Fibroblast of pulmonary artery (primary cell): ENCODE results near the gene RSPH10B2.
"Not testable (repeated sequence)": the region's sequence is repeated elsewhere in the genome, so short reads cannot be mapped to it uniquely, and the experiment has no call there.

Experiments
- DNase-seq: peaks from one replicate; pipeline ENCODE4 v3.0.0-alpha.2; 2010; ENCODE audit warnings: low read depth
- H3K4me3 ChIP-seq: replicated peaks from 2 replicates; pipeline ENCODE4 v1.5.1; 2011; ENCODE audit warnings: low read depth, mild to moderate bottlenecking, control low read depth, low read length, moderate library complexity
- TF ChIP-seq, protein P1 (sequence below): IDR thresholded peaks from 2 replicates; pipeline ENCODE4 v1.5.1; 2011; ENCODE audit warnings: mild to moderate bottlenecking, control low read depth, low read length, inconsistent platforms; ENCODE audit errors: missing control alignments

RSPH10B2 gene

DNA sequence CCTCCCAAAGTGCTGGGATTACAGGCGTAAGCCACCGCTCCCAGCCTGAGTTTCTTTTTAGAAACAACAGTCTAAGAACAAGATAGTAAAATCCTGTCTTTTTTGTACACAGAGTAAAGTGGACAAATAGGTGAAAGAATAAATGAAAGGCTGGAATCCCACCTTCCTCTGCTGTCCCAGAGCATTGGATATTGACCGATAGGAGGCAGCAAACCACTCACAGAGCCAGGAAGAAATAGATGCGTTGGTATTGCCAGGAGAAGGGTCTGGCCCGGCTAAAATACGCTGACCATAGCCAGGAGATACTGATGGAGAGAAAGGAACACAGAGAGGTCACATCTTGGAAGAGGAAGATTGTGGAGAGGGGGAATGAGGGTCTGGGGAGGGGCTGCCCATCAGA lies 35.8 kb upstream of the RSPH10B2 start:
- H3K4me3 ChIP-seq = no peak overlapping the region
- TF ChIP-seq, protein P1, sequence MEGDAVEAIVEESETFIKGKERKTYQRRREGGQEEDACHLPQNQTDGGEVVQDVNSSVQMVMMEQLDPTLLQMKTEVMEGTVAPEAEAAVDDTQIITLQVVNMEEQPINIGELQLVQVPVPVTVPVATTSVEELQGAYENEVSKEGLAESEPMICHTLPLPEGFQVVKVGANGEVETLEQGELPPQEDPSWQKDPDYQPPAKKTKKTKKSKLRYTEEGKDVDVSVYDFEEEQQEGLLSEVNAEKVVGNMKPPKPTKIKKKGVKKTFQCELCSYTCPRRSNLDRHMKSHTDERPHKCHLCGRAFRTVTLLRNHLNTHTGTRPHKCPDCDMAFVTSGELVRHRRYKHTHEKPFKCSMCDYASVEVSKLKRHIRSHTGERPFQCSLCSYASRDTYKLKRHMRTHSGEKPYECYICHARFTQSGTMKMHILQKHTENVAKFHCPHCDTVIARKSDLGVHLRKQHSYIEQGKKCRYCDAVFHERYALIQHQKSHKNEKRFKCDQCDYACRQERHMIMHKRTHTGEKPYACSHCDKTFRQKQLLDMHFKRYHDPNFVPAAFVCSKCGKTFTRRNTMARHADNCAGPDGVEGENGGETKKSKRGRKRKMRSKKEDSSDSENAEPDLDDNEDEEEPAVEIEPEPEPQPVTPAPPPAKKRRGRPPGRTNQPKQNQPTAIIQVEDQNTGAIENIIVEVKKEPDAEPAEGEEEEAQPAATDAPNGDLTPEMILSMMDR = no peak
- no peak for DNase-seq

DNA sequence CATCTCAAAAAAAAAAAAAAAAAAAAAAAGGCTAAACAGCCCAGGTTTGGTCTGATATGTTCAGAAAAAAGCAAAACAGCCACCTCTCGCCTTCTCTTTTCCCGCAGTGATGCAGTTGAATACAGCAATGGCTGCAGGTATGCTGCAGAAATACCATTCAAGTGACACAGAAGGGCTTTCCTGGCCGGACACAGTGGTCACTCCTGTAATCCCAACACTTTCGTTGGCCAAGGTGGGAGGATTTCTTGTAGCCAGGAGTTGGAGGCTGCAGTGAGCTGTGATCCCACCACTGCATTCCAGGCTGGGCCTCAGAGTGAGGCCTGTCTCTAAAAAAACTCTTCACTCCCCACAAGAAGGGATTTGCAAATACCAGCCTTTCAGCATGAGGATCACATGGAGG lies 29.6 kb upstream of the RSPH10B2 start:
- not testable (repeated sequence) for DNase-seq, H3K4me3 ChIP-seq

DNA sequence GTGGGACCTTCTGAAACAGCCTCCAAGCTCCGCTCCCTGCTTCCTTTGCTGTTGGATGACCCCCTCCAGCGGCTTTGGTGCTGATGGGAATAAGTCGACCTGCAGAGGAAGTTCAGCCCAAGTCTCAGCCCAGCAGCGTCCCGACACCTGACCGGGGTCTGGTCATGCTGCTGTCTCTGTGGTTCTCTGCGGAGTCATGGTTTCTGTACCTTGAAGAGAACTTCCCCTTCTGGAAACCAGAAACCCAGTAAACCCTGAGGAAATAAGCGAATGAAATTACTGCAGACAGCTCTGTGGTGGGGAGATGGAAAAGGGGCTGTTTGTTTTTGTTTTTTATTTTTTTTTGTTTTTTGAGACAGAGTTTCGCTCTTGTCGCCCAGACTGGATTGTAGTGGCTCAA lies 28.9 kb upstream of the RSPH10B2 start:
- TF ChIP-seq, protein P1 = no peak
- no peak overlapping the region for H3K4me3 ChIP-seq
- DNase-seq = no peak

DNA sequence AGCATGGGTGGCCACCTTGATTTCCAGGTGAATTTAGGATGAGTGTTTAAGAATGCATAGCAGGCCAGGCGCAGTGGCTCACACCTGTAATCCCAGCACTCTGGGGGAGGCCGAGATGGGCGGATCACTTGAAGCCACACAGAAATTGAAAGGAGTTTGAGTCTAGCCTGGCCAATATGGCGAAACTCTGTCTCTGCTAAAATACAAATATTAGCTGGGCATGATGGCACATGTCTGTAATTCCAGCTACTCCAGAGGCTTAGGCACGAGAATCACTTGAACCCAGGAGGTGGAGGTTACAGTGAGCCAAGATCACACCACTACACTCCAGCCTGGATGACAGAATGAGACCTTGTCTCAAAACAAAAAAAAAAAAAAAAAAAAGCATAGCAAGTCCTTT lies 27.6 kb upstream of the RSPH10B2 start:
- not testable (repeated sequence) for H3K4me3 ChIP-seq, DNase-seq

DNA sequence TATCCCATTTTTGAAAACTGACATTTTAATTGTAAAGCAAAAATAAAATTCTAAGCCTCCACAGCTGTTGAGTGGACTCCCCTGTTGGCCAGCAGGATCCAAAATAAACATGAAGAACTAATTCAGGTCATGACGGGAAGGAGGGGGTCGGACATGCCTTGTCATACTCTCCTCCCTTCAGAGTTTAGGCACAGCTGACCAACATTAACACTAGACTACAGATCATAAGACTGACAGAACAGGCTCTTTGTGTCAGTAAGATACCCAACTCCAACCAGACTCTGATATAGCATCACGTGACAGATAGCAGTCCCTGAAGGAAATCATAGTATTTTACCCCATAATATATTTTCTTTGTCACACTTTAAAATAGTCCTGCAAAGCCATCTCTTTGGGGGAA lies 26.2 kb upstream of the RSPH10B2 start:
- no peak for DNase-seq
- TF ChIP-seq, protein P1 = no peak
- no peak overlapping the region for H3K4me3 ChIP-seq

DNA sequence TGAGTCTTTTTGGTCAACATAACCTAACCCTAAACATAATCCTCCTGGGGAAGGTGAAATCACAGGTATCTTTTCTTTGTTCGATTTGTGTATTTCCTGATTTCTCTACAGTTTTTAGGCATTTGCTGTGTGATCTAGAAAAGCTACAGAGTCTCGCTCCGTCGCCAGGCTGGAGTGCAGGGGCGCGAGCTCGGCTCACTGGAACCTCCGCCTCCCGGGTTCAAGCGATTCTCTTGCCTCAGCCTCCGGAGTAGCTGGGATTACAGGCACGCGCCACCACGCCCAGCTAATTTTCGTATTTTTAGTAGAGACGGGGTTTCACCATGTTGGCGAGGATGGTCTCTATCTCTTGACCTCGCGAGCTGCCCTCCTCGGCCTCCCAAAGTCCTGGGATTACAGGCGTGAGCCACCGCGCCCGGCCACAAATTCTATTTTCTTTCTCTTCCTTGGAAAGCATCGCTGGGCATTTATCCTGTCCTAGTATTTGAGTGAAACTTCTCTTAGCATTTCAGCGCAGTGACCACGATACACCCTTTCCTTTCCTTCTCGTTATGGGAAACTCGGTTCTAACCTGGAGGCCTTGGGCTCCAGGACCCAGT lies 24.9 kb upstream of the RSPH10B2 start:
- H3K4me3 ChIP-seq = peak overlapping the region; percentile 79
- DNase-seq = not testable (repeated sequence)

DNA sequence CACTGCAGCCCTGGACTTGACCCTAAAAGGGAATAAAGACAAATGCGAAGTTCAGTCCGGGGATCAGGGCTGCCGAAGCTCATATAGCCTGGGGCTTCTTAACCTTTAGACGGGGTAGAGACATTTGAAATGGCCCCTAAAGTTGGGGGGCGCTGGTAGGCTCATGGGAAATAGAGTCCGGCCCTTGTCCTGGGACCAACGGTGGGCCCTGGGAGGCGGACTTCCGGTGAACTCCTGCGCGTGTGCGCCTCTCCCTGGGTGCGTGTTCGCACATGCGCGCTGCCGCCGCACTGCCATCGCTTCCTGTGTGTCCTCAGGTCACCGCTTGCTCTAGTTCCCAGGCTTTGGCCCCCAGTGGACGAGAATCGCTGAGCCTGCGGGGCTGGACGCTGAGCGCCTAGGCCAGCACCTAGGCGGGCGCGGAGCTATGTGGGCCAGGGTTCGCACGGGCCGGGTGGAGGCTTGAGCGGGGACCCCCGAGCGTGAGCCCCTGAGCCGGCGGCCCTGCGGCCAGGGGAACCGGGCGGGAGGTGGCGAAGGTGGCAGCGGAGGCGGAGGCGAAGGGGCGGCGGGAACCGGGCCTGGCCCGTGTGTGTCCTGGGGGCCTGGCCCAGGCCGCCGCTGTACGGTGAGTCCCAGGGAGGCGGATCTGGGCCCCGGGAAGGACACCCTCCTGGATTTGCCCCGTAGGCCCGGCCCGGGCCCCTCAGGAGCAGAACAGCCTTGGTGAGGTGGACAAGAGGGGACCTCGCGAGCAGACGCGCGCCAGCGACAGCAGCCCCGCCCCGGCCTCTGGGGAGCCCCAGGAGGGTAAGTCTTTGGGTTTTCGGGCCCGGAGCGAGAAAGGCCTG lies 24.2 kb upstream of the RSPH10B2 start:
- H3K4me3 ChIP-seq = peak overlapping the region; percentile 79
- TF ChIP-seq, protein P1 = no peak
- DNase-seq = peak; percentile 93

DNA sequence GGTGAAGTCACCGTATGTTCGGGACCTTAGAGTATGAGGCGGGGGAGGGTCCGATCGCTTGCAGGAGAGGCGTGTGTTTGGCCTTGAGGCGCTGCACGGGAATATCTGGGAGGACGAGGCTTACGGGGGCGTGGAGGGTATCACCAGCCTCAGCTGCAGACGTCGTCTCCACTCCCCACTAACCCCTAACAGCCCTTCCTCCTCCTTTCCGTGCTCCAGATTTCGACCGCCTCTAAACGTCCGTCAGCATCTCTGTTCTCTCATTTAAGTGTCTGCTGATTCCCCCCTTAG lies 23.6 kb upstream of the RSPH10B2 start:
- DNase-seq = no peak

DNA sequence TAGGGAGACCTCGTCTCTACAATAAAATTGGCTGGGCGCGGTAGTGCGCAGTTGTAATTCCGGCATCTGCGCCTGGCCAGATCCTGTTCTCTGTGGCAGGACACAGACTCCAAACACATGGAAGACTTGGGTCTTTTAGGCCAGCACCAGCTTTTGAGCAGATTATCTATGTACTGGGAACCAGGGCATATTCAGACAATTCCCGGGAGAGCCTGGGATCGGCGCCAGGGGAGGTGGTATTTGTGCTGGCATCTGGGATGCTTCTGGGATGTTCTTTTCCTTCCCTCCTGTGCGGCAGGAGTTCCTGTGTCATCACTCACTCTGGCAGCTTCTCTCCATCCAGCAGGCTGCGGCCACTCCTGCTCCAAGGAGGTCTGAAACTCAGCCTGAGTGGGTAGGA lies 15.5 kb upstream of the RSPH10B2 start:
- not testable (repeated sequence) for H3K4me3 ChIP-seq, DNase-seq

More for the DNA sequence above, 23.6 kb upstream of the RSPH10B2 start:
- peak overlapping the region; percentile 79 for H3K4me3 ChIP-seq
- TF ChIP-seq, protein P1 = no peak

DNA sequence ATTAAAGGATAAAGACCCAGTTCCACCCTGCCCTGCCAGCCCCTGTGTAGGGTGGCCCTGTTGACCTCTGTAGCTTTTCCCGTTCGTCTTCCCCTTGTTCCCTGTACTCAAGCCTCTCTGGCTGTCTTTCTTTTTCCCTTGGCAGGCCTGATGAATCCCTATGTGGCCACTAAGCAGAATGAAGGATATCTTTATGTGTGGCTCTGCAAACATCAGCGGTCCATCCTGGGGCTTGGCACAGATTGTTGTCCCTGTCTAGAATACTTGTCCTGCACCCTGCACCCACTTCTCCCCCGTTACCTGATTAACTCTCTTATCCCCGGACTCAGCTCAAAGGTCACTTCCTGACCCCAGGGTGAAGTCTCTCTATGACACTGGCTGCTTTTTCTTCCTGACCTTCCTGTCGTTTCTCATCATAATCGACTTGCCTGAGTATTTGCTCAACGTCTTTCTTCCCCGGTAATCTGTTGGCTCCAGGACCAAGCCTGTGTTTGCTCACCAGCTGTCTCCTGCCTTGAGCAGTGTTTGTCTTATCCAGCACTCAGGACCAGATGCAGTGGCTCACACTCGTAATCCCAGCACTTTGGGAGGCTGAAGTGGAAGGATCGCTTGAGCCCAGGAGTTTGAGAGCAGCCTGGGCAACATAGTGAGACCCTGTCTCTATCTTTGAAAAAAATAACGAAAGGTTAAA lies 9.3 kb upstream of the RSPH10B2 start:
- DNase-seq, H3K4me3 ChIP-seq: not testable (repeated sequence)

DNA sequence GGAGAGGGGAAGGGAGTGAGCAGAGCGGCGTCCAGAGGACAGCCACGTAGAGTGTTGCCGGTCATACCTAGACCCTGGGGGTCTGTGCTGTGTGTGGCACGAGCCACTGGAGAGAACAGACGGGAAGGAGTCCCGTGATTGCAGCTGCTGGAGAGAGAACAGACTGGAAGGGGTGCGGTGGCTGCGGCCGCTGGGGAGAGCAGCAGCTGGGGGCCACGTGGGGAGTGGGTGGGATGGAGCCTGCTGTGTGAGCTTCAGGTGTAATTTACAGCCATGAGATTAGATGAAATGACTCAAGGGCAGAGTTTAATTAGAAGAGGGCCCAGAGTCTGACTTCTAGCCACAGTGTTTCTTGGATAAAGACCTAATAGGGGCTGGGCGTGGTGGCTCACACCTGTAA lies 4.6 kb upstream of the RSPH10B2 start:
- not testable (repeated sequence) for DNase-seq, H3K4me3 ChIP-seq

DNA sequence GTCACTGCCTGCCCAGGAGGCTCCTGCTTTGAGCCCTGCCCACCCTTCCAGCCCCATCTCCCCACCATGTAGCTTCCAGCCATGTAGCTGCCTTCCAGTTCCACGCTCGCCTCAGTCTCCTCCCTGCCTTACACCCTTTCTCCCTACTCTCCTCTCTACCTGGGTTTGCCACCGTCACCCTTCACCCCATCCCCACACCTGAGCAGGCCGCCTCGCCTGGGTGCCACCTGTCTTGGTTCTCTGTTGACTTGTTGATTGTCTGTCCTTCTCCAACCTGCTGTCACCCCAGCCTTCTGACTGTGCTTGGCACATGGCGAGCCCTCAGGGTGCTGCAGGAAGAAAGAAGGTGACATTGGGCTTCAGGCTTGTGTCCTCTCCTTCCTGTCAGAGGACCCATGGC lies 3.7 kb upstream of the RSPH10B2 start:
- DNase-seq, H3K4me3 ChIP-seq: not testable (repeated sequence)
